Measurements from ENCODE around the gene CNPY1. TPM values are rescaled to one million over a fixed set of nuclear protein-coding genes. Genes with fewer than 3 reads are reported as not detected.
"Not testable (repeated sequence)": the region's sequence is repeated elsewhere in the genome, so short reads cannot be mapped to it uniquely, and the experiment has no call there.

Gene CNPY1
- total and polyA plus RNA-seq, 9 of the 15 experiments (the other 6 are each of a cell fraction or from before 2014, with no cell fraction given): not detected

GRCh38 chr7:155562976-155563375 lies 16.6 kb upstream of the CNPY1 start:
- H3K9me1 ChIP-seq (ENCODE audit: control insufficient read depth, insufficient read depth, low read length); H3K4me2 ChIP-seq (ENCODE audit: insufficient read depth, low read length); H3K4me3 ChIP-seq; H3K27ac ChIP-seq (ENCODE audit: extremely low read depth, low read depth, low read length); ATAC-seq; H3K9ac ChIP-seq (ENCODE audit: insufficient read depth in 1 of 2, low read depth in 2 of 2, low read length in 2 of 2); H3K9me3 ChIP-seq (replicated peaks; ENCODE audit: control insufficient read depth, insufficient read depth, low read depth, low read length); H3K79me2 ChIP-seq (ENCODE audit: control insufficient read depth, insufficient read depth, low read length); H3K4me1 ChIP-seq (replicated peaks in 1 of 2; ENCODE audit: control insufficient read depth in 2 of 2, insufficient read depth in 2 of 2, low read length in 2 of 2); FAIRE-seq; intact Hi-C loops (cut with micrococcal nuclease); H3K36me3 ChIP-seq (ENCODE audit: control insufficient read depth, insufficient read depth, low read length); BruUV-seq (replicated peaks); in situ Hi-C loops (cut with MboI); H4K20me1 ChIP-seq (replicated peaks; ENCODE audit: control insufficient read depth, insufficient read depth, low read length); H2AFZ ChIP-seq (ENCODE audit: low read depth, low read length); CTCF ChIA-PET (ENCODE audit: low intra/inter-chr PET ratio); DNase-seq (ENCODE audit: extremely low read depth in 1 of 4, low spot score in 3 of 4); POLR2A ChIA-PET: not testable (repeated sequence)
- H3K27me3 ChIP-seq (ENCODE audit: control insufficient read depth in 2 of 2, insufficient read depth in 2 of 2, low read length in 2 of 2): peaks cover 79 to 80% of the 10 kb centered on the region in 2 experiments
- 20% methylated on average over 10 of the region's 10 CpGs for WGBS (ENCODE audit: insufficient coverage, low coverage, missing lambda C conversion rate)

DNA sequence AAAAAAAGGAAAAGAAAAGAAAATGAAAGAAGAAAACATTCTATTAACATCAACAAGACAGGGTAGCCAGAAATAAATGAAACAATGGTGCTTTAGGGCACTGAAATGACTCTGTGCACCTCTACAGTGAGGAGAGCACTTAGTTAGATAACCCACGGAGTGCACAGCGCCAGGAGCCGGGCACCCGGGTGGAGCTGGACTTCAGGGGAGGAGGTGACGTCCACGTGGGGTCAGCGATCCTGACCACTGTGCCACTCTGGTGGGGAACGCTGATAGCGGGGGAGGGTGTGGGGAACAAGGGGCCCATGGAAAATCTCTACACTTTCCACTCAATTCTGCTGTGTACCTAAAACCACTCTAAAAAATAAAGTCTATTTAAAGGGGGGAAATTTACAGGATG lies 15.7 kb upstream of the CNPY1 start:
- FAIRE-seq (no peak), DNase-seq (ENCODE audit: extremely low read depth in 1 of 4, low spot score in 3 of 4) (no peak), ATAC-seq (no peak)
- in situ Hi-C loops (cut with MboI): no loop called here
- Histone ChIP-seq H3K4me3 (no peak overlapping the region), H4K20me1 (replicated peaks; ENCODE audit: control insufficient read depth, insufficient read depth, low read length) (no peaks in the 10 kb centered on the region; the same call in 1 of the 2 replicates), H3K9me1 (ENCODE audit: control insufficient read depth, insufficient read depth, low read length) (no peaks in the 10 kb centered on the region), H3K9ac (ENCODE audit: insufficient read depth in 1 of 2, low read depth in 2 of 2, low read length in 2 of 2) (no peak overlapping the region), H3K4me1 (replicated peaks in 1 of 2; ENCODE audit: control insufficient read depth in 2 of 2, insufficient read depth in 2 of 2, low read length in 2 of 2) (peaks cover 0 to 2% of the 10 kb centered on the region in 2 experiments; a peak in 2 of 5 replicates), H3K36me3 (ENCODE audit: control insufficient read depth, insufficient read depth, low read length) (no peaks in the 10 kb centered on the region), H2AFZ (ENCODE audit: low read depth, low read length) (no peak overlapping the region), H3K9me3 (replicated peaks; ENCODE audit: control insufficient read depth, insufficient read depth, low read depth, low read length) (no peaks in the 10 kb centered on the region), H3K4me2 (ENCODE audit: insufficient read depth, low read length) (no peak overlapping the region), H3K27me3 (ENCODE audit: control insufficient read depth in 2 of 2, insufficient read depth in 2 of 2, low read length in 2 of 2) (peaks cover 79 to 80% of the 10 kb centered on the region in 2 experiments), H3K79me2 (ENCODE audit: control insufficient read depth, insufficient read depth, low read length) (no peaks in the 10 kb centered on the region), H3K27ac (ENCODE audit: extremely low read depth, low read depth, low read length) (no peak overlapping the region)
- ChIA-PET POLR2A (interaction anchor here (0.5 kb wide), 1 partner anchor 436 kb away, joined by 3 read pairs; no protein-coding TSS in a partner anchor), CTCF (ENCODE audit: low intra/inter-chr PET ratio) (no interaction called here)
- intact Hi-C loops (cut with micrococcal nuclease): no loop called here
- no TSS peak for BruUV-seq (replicated peaks)
- 3% methylated on average over 9 of the region's 9 CpGs for WGBS (ENCODE audit: insufficient coverage, low coverage, missing lambda C conversion rate)
- TF ChIP-seq, protein P1, sequence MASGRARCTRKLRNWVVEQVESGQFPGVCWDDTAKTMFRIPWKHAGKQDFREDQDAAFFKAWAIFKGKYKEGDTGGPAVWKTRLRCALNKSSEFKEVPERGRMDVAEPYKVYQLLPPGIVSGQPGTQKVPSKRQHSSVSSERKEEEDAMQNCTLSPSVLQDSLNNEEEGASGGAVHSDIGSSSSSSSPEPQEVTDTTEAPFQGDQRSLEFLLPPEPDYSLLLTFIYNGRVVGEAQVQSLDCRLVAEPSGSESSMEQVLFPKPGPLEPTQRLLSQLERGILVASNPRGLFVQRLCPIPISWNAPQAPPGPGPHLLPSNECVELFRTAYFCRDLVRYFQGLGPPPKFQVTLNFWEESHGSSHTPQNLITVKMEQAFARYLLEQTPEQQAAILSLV (tag; IDR thresholded peaks at IDR 0.05): no peak
- TF ChIP-seq PRPF4 (IDR thresholded peaks at IDR 0.05; ENCODE audit: insufficient read depth, low read depth, low read length, poor library complexity, severe bottlenecking) (no peak), ID3 (CRISPR knock-in tag; IDR thresholded peaks at IDR 0.05) (no peak), ID3 (tag; IDR thresholded peaks at IDR 0.05) (no peak)
- TF ChIP-seq, protein P2, sequence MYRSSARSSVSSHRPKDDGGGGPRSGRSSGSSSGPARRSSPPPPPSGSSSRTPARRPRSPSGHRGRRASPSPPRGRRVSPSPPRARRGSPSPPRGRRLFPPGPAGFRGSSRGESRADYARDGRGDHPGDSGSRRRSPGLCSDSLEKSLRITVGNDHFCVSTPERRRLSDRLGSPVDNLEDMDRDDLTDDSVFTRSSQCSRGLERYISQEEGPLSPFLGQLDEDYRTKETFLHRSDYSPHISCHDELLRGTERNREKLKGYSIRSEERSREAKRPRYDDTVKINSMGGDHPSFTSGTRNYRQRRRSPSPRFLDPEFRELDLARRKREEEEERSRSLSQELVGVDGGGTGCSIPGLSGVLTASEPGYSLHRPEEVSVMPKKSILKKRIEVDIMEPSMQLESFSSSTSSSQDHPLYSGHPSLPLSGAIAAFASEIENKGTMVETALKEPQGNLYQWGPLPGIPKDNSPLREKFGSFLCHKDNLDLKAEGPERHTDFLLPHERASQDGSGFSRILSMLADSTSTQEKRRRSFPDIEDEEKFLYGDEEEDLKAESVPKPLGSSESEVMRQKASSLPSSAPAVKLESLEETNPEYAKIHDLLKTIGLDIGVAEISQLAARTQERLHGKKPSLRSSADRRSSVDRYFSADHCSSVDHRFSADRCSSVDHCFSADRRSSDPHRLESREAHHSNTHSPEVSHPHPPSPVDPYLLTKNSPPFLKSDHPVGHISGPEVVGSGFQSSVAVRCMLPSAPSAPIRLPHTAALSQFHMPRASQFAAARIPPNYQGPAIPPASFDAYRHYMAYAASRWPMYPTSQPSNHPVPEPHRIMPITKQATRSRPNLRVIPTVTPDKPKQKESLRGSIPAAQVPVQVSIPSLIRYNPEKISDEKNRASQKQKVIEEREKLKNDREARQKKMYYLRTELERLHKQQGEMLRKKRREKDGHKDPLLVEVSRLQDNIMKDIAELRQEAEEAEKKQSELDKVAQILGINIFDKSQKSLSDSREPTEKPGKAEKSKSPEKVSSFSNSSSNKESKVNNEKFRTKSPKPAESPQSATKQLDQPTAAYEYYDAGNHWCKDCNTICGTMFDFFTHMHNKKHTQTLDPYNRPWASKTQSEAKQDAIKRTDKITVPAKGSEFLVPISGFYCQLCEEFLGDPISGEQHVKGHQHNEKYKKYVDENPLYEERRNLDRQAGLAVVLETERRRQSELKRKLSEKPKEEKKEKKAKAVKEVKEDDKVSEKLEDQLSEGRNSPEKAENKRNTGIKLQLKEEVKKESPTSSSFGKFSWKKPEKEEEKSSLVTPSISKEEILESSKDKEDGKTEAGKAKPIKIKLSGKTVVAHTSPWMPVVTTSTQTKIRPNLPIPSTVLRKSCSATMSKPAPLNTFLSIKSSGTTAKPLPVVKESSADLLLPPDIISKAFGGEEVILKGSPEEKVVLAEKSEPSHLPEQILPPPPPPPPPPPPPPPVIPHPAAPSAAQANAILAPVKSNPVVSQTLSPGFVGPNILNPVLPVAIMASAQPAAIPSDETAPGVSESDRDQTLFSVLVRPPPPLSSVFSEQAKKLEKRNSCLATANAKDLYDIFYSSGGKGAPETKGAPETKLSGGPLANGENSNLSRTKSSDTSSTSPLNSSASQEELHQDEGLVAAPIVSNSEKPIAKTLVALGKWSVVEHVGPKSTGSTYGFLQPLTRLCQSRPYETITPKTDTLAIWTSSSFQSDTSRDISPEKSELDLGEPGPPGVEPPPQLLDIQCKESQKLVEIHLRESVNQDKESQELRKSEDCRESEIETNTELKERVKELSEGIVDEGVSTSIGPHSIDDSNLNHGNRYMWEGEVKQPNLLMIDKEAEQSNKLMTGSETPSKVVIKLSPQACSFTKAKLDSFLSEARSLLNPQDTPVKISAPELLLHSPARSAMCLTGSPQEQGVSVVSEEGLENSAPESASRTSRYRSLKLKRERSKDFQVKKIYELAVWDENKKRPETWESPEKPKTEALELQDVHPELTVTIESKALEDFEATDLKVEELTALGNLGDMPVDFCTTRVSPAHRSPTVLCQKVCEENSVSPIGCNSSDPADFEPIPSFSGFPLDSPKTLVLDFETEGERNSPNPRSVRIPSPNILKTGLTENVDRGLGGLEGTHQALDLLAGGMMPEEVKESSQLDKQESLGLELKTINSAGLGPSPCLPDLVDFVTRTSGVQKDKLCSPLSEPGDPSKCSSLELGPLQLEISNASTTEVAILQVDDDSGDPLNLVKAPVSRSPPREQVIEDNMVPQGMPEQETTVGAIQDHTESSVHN (IDR thresholded peaks at IDR 0.05; ENCODE audit: borderline replicate concordance in 1 of 2, low read depth in 1 of 2): no peak

Measured in K562 (cell line).